HepG2 (cell line): Measurements from ENCODE around the gene TMEM8B. TPM values are rescaled to one million over a fixed set of nuclear protein-coding genes. Genes with fewer than 3 reads are reported as not detected.

Experiments used
- ATAC-seq: fragments of 200-7000 bp; cut with Tn5 transposase; 3 replicates; pipeline ENCODE4 v1.9.1; 2020; ENCODE audit warnings: mild to moderate bottlenecking, moderate library complexity
- BruUV-seq: library from RNA; stranded (reverse); fragments of 400-500 nt; replicated peaks from 2 replicates; lab custom pipeline; 2021; lab: Mats Ljungman, UMichigan
- CTCF ChIA-PET: fragments of 300-600 bp; formaldehyde crosslinking; extraction: SDS; loops from one replicate; lab custom pipeline; 2021; ENCODE audit warnings: low total read pairs, inconsistent platforms, low intra/inter-chr PET ratio; lab: Yijun Ruan, JAX
- POLR2A ChIA-PET: fragments of 350-600 bp; sonication (Branson Sonifier 250); formaldehyde crosslinking; loops from one replicate; lab custom pipeline; 2020; ENCODE audit warnings: antibody characterized with exemption, inconsistent platforms; lab: Yijun Ruan, JAX
- DNase-seq: peaks from one replicate; pipeline ENCODE4 v3.0.0-alpha.2; 2015; ENCODE audit warnings: low spot score
- FAIRE-seq: peaks from 3 replicates; lab custom pipeline; 2011; peaks lifted over from hg19 to GRCh38; lab: Jason Lieb, UNC
- H2AFZ ChIP-seq: one replicate; pipeline ENCODE4 v1.6.1; 2011; ENCODE audit warnings: low read length, inconsistent platforms
- H3K27ac ChIP-seq: fragments of 300-600 bp; 3 replicates; pipeline ENCODE4 v1.8.0; 2011; ENCODE audit warnings: mixed run types, mild to moderate bottlenecking, mixed read lengths, low read length, inconsistent platforms; ENCODE audit not compliant: insufficient read depth; ENCODE audit errors: extremely low read length
- H3K27me3 ChIP-seq, 2 experiments: fragments of 200-600 bp in 1 of 2; 2 replicates in 1 of 2; 3 replicates in 1 of 2; pipeline versions ENCODE4 v1.6.0 to v1.8.0; 2011; ENCODE audit warnings: low read length in 2 of 2, mild to moderate bottlenecking in 2 of 2, moderate library complexity in 2 of 2, inconsistent platforms in 1 of 2; ENCODE audit not compliant: insufficient read depth in 2 of 2, control insufficient read depth in 1 of 2
- H3K36me3 ChIP-seq, 2 experiments: fragments of 200-600 bp in 1 of 2; replicated peaks in 1 of 2; 2 replicates in 1 of 2; 3 replicates in 1 of 2; pipeline versions ENCODE4 v1.5.1 to v1.8.0; 2011; ENCODE audit warnings: low read length in 2 of 2, inconsistent platforms in 1 of 2; ENCODE audit not compliant: insufficient read depth in 2 of 2, control insufficient read depth in 1 of 2
- H3K4me1 ChIP-seq: 2 replicates; pipeline ENCODE4 v1.5.1; 2012; ENCODE audit warnings: low read length, inconsistent platforms; ENCODE audit not compliant: insufficient read depth
- H3K4me2 ChIP-seq: 2 replicates; pipeline ENCODE4 v1.6.0; 2011; ENCODE audit warnings: low read depth, low read length, inconsistent platforms
- H3K4me3 ChIP-seq, 3 experiments: fragments of 200-600 bp in 1 of 3; sonication (generic), shearing (Covaris generic) in 1 of 3; replicated peaks in 1 of 3; 2 replicates each; pipeline ENCODE4 v1.5.1; 2011 to 2016; ENCODE audit warnings: low read length in 3 of 3, inconsistent platforms in 2 of 3, low read depth in 2 of 3, mild to moderate bottlenecking in 2 of 3, control low read depth in 1 of 3, mixed read lengths in 1 of 3; ENCODE audit not compliant: insufficient read depth in 1 of 3
- H3K79me2 ChIP-seq: one replicate; pipeline ENCODE4 v1.6.1; 2011; ENCODE audit warnings: low read length, inconsistent platforms; ENCODE audit not compliant: insufficient read depth
- H3K9ac ChIP-seq: 2 replicates; pipeline ENCODE4 v1.6.0; 2011; ENCODE audit warnings: mild to moderate bottlenecking, low read depth, low read length, inconsistent platforms; ENCODE audit not compliant: insufficient read depth
- H3K9me3 ChIP-seq: 2 replicates; pipeline ENCODE4 v1.5.1; 2012; ENCODE audit warnings: mild to moderate bottlenecking, low read length
- H4K20me1 ChIP-seq: 2 replicates; pipeline ENCODE4 v1.6.0; 2011; ENCODE audit warnings: inconsistent platforms, mild to moderate bottlenecking, low read length, moderate library complexity; ENCODE audit not compliant: insufficient read depth
- DR1 ChIP-seq: sonication (generic); formaldehyde crosslinking; IDR thresholded peaks from 2 replicates; pipeline ENCODE4 v1.8.0; 2021; ENCODE audit warnings: mild to moderate bottlenecking, missing genetic modification reagents, inconsistent platforms
- GTF3A ChIP-seq: sonication (generic); formaldehyde crosslinking; conservative IDR thresholded peaks from 2 replicates; pipeline ENCODE4 v1.4.0; 2020; ENCODE audit warnings: mild to moderate bottlenecking, missing genetic modification reagents
- HOXA7 ChIP-seq: sonication (generic); formaldehyde crosslinking; IDR thresholded peaks from 2 replicates; pipeline ENCODE4 v1.8.1; 2022; ENCODE audit warnings: mild to moderate bottlenecking, missing genetic modification reagents, moderate library complexity
- HOXA9 ChIP-seq: sonication (generic); formaldehyde crosslinking; IDR thresholded peaks from 2 replicates; pipeline ENCODE4 v1.8.1; 2022; ENCODE audit warnings: missing genetic modification reagents, mild to moderate bottlenecking, moderate library complexity, borderline replicate concordance
- KDM6A ChIP-seq: IDR thresholded peaks from 2 replicates; pipeline ENCODE4 v1.6.1; 2016; ENCODE audit warnings: low read depth
- MED8 ChIP-seq: sonication (generic); formaldehyde crosslinking; IDR thresholded peaks from 2 replicates; pipeline ENCODE4 v1.8.1; 2023; ENCODE audit warnings: mild to moderate bottlenecking, missing genetic modification reagents; ENCODE audit not compliant: insufficient replicate concordance
- ONECUT2 ChIP-seq: sonication (generic); formaldehyde crosslinking; IDR thresholded peaks from 2 replicates; pipeline ENCODE4 v1.4.0; 2020; ENCODE audit warnings: missing genetic modification reagents
- RARA ChIP-seq: IDR thresholded peaks from 2 replicates; pipeline ENCODE4 v1.6.1; 2016; ENCODE audit warnings: missing genetic modification reagents, missing compliant biosample characterization
- RFX3 ChIP-seq: IDR thresholded peaks from 2 replicates; pipeline ENCODE4 v1.6.1; 2016; ENCODE audit warnings: missing biosample characterization, missing genetic modification reagents
- ZNF20 ChIP-seq: sonication (generic); formaldehyde crosslinking; IDR thresholded peaks from 2 replicates; pipeline ENCODE4 v1.4.0; 2020; ENCODE audit warnings: mild to moderate bottlenecking, moderate library complexity, missing genetic modification reagents
- ZNF468 ChIP-seq: sonication (generic); formaldehyde crosslinking; IDR thresholded peaks from 2 replicates; pipeline ENCODE4 v1.8.0; 2022; ENCODE audit warnings: mild to moderate bottlenecking, moderate library complexity, missing genetic modification reagents
- WGBS: methylation state at CpG from one replicate; pipeline ENCODE4 v1.1.6; 2017; ENCODE audit warnings: low lambda C conversion rate; 5-methylcytosine and 5-hydroxymethylcytosine counted together
- in situ Hi-C: cut with HindIII; loops from 2 replicates; pipeline ENCODE4 v1.10.0; 2017; ENCODE audit warnings: low pct_unique_long_range_greater_than_20kb; ENCODE audit not compliant: extremely low pct_ligation_motif_present
- intact Hi-C: fragments of 100-400 bp; cut with micrococcal nuclease; formaldehyde crosslinking; loops from one replicate; pipeline ENCODE4 v1.10.0; 2022; ENCODE audit not compliant: unreplicated experiment
- polyA plus RNA-seq, 8 experiments: library from polyadenylated mRNA; depleted of rRNA in 3 of 8; stranded (reverse) in 7 of 8; unstranded in 1 of 8; fragments of >200 nt; fragmentation: Illumina TruSeq in 4 of 8; extraction: Trizol in 4 of 8; gene quantifications; 2 replicates each; pipeline versions ENCODE4 v1.2.1 to v1.2.3, GENCODE V29; 2011 to 2016; ENCODE audit warnings: low read depth in 4 of 8, missing spikeins in 1 of 8, mixed read lengths in 1 of 8; ENCODE audit not compliant: insufficient read depth in 1 of 8
- total RNA-seq, 5 experiments: library from RNA; depleted of rRNA; stranded (reverse); fragments of >200 nt; fragmentation: Illumina TruSeq; extraction: Trizol; gene quantifications; 2 replicates each; pipeline ENCODE4 v1.2.3, GENCODE V29; 2016; ENCODE audit warnings: low read depth in 1 of 5

Gene TMEM8B
- total and polyA plus RNA-seq, 2 of the 13 experiments (the other 11 are each of a cell fraction or from before 2014, with no cell fraction given), result 2.1 to 2.7 TPM

DNA sequence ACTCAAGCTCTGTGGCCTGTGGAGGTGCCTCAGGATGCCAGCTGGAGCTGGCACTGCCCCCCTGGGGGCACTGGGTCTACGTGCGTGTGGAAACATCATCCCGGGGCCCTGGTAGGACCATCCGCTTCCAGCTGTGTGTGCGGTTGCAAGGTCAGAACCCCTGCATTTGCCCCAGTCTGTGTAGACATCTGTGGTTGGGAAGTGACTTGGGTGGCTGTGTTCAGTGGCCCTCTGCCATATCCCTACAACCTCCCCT, 12.5 kb downstream of the TMEM8B start:
- intact Hi-C loops (no loop called here), in situ Hi-C loops (no loop called here)
- DNase-seq (no peak), FAIRE-seq (no peak), ATAC-seq (no peak)
- H3K27me3 ChIP-seq, result no peaks in the 10 kb centered on the region; a peak in 1 of 5 replicates
- peaks cover 10% of the 10 kb centered on the region for H3K4me1 ChIP-seq
- no peak overlapping the region for H2AFZ ChIP-seq
- TF ChIP-seq MED8 (CRISPR knock-in tag), result no peak
- TF ChIP-seq ONECUT2 (CRISPR knock-in tag), result no peak
- TF ChIP-seq KDM6A, result no peak
- no peak for TF ChIP-seq RFX3 (CRISPR knock-in tag)
- TF ChIP-seq HOXA9 (CRISPR knock-in tag), result no peak
- no peak for TF ChIP-seq ZNF468 (CRISPR knock-in tag)
- TF ChIP-seq RARA (CRISPR knock-in tag), result no peak
- no peak for TF ChIP-seq DR1
- no peak for TF ChIP-seq HOXA7
- TF ChIP-seq ZNF20 (CRISPR knock-in tag), result no peak
- no peak for TF ChIP-seq GTF3A (CRISPR knock-in tag)
- no TSS peak for BruUV-seq
- no peaks in the 10 kb centered on the region for H3K36me3 ChIP-seq
- no peak overlapping the region for H3K27ac ChIP-seq
- POLR2A ChIA-PET, result no interaction called here
- H3K4me2 ChIP-seq, result no peak overlapping the region
- WGBS, result 100% methylated on average over 1 of the region's 5 CpGs
- CTCF ChIA-PET, result no interaction called here
- no peaks in the 10 kb centered on the region for H4K20me1 ChIP-seq
- no peak overlapping the region for H3K9ac ChIP-seq
- no peak overlapping the region for H3K4me3 ChIP-seq
- no peaks in the 10 kb centered on the region for H3K9me3 ChIP-seq
- H3K79me2 ChIP-seq, result no peaks in the 10 kb centered on the region
